HepG2 (cell line): ENCODE measurements around the gene TFB1M. TPM values are rescaled to one million over a fixed set of nuclear protein-coding genes. Genes with fewer than 3 reads are reported as not detected.

ENCODE experiments used
- CEBPG ChIP-seq: IDR thresholded peaks from 2 replicates; pipeline ENCODE4 v1.6.1; 2016
- CENPT ChIP-seq: sonication (generic); formaldehyde crosslinking; IDR thresholded peaks from 2 replicates; pipeline ENCODE4 v1.8.0; 2022; ENCODE audit warnings: low read depth, mild to moderate bottlenecking, moderate library complexity, missing genetic modification reagents
- CTCF ChIP-seq: sonication (generic); formaldehyde crosslinking; IDR thresholded peaks from 2 replicates; pipeline ENCODE4 v1.5.0; 2020; ENCODE audit warnings: mild to moderate bottlenecking, missing genetic modification reagents, moderate library complexity
- EEA1 ChIP-seq: sonication (generic); formaldehyde crosslinking; IDR thresholded peaks from 2 replicates; pipeline ENCODE4 v1.5.1; 2020; ENCODE audit warnings: mild to moderate bottlenecking, missing genetic modification reagents, borderline replicate concordance
- EZH2 ChIP-seq: conservative IDR thresholded peaks from 2 replicates; pipeline ENCODE4 v1.6.1; 2012; ENCODE audit warnings: mild to moderate bottlenecking, low read depth, low read length, moderate library complexity
- FOXM1 ChIP-seq: sonication (generic); formaldehyde crosslinking; IDR thresholded peaks from 2 replicates; pipeline ENCODE4 v1.5.0; 2020; ENCODE audit warnings: missing genetic modification reagents
- GABPA ChIP-seq, 2 experiments: IDR thresholded peaks; 2 replicates each; pipeline ENCODE4 v1.6.1; 2011 to 2016; ENCODE audit warnings: low read depth in 2 of 2, low read length in 1 of 2, missing biosample characterization in 1 of 2, missing genetic modification characterization in 1 of 2
- HCFC1 ChIP-seq: fragments of 150-350 bp; IDR thresholded peaks from 2 replicates; pipeline ENCODE4 v1.6.1; 2014; ENCODE audit warnings: low read depth, low read length
- HMG20B ChIP-seq: conservative IDR thresholded peaks from 2 replicates; pipeline ENCODE4 v1.6.1; 2016; ENCODE audit warnings: missing genetic modification reagents, missing compliant biosample characterization
- JDP2 ChIP-seq: sonication (generic); formaldehyde crosslinking; IDR thresholded peaks from 2 replicates; pipeline ENCODE4 v1.8.1; 2022; ENCODE audit warnings: missing genetic modification reagents, borderline replicate concordance
- MXD1 ChIP-seq: sonication (generic); formaldehyde crosslinking; IDR thresholded peaks from 2 replicates; pipeline ENCODE4 v1.4.0; 2020; ENCODE audit warnings: mild to moderate bottlenecking, missing genetic modification reagents
- PLRG1 ChIP-seq: fragments of 450-650 bp; conservative IDR thresholded peaks from 2 replicates; pipeline ENCODE4 v1.6.1; 2016
- SMARCE1 ChIP-seq: fragments of 450-650 bp; IDR thresholded peaks from 2 replicates; pipeline ENCODE4 v1.6.1; 2017; ENCODE audit warnings: borderline replicate concordance
- SUZ12 ChIP-seq: fragments of 150-350 bp; IDR thresholded peaks from 2 replicates; pipeline ENCODE4 v1.6.1; 2014; ENCODE audit warnings: low read depth, low read length
- TAF1 ChIP-seq: sonication (generic); formaldehyde crosslinking; IDR thresholded peaks from 2 replicates; pipeline ENCODE4 v1.4.0; 2020; ENCODE audit warnings: missing genetic modification reagents
- TBP ChIP-seq: sonication (generic); formaldehyde crosslinking; IDR thresholded peaks from 2 replicates; pipeline ENCODE4 v1.5.0; 2020; ENCODE audit warnings: missing genetic modification reagents
- TBX3 ChIP-seq: fragments of 450-650 bp; IDR thresholded peaks from 2 replicates; pipeline ENCODE4 v1.6.1; 2017; ENCODE audit warnings: antibody characterized with exemption, mild to moderate bottlenecking, inconsistent platforms, borderline replicate concordance
- ZBTB38 ChIP-seq: sonication (generic); formaldehyde crosslinking; IDR thresholded peaks from 2 replicates; pipeline ENCODE4 v1.5.1; 2020; ENCODE audit warnings: mild to moderate bottlenecking, missing genetic modification reagents
- ZEB1 ChIP-seq: IDR thresholded peaks from 2 replicates; pipeline ENCODE4 v1.6.1; 2012; ENCODE audit warnings: mild to moderate bottlenecking, low read depth, inconsistent platforms; ENCODE audit not compliant: insufficient replicate concordance
- ZFP1 ChIP-seq: IDR thresholded peaks from 2 replicates; pipeline ENCODE4 v1.6.1; 2016
- ZMAT3 ChIP-seq: sonication (generic); formaldehyde crosslinking; conservative IDR thresholded peaks from 2 replicates; pipeline ENCODE4 v1.7.0; 2021; ENCODE audit warnings: missing genetic modification reagents
- ZNF230 ChIP-seq: sonication (generic); formaldehyde crosslinking; IDR thresholded peaks from 2 replicates; pipeline ENCODE4 v1.4.0; 2020; ENCODE audit warnings: mild to moderate bottlenecking, missing genetic modification reagents
- ZNF264 ChIP-seq: sonication (generic); formaldehyde crosslinking; IDR thresholded peaks from 2 replicates; pipeline ENCODE4 v1.4.0; 2020; ENCODE audit warnings: missing genetic modification reagents
- ZNF33A ChIP-seq: sonication (generic); formaldehyde crosslinking; IDR thresholded peaks from 2 replicates; pipeline ENCODE4 v1.5.1; 2020; ENCODE audit warnings: missing genetic modification reagents, mild to moderate bottlenecking, moderate library complexity, borderline replicate concordance
- ZNF512B ChIP-seq: sonication (generic); formaldehyde crosslinking; IDR thresholded peaks from 2 replicates; pipeline ENCODE4 v1.5.1; 2020; ENCODE audit warnings: missing genetic modification reagents, mild to moderate bottlenecking, borderline replicate concordance
- ZNF678 ChIP-seq: sonication (generic); formaldehyde crosslinking; IDR thresholded peaks from 2 replicates; pipeline ENCODE4 v1.4.0; 2020; ENCODE audit warnings: mild to moderate bottlenecking, missing genetic modification reagents
- ZNF737 ChIP-seq: sonication (generic); formaldehyde crosslinking; IDR thresholded peaks from 2 replicates; pipeline ENCODE4 v1.5.0; 2020; ENCODE audit warnings: missing genetic modification reagents, mild to moderate bottlenecking, borderline replicate concordance
- ZNF772 ChIP-seq: sonication (generic); formaldehyde crosslinking; IDR thresholded peaks from 2 replicates; pipeline ENCODE4 v1.5.0; 2020; ENCODE audit warnings: mild to moderate bottlenecking, missing genetic modification reagents
- polyA plus RNA-seq, 8 experiments: library from polyadenylated mRNA; depleted of rRNA in 3 of 8; stranded (reverse) in 7 of 8; unstranded in 1 of 8; fragments of >200 nt; fragmentation: Illumina TruSeq in 4 of 8; extraction: Trizol in 4 of 8; gene quantifications; 2 replicates each; pipeline versions ENCODE4 v1.2.1 to v1.2.3, GENCODE V29; 2011 to 2016; ENCODE audit warnings: low read depth in 4 of 8, missing spikeins in 1 of 8, mixed read lengths in 1 of 8; ENCODE audit not compliant: insufficient read depth in 1 of 8
- total RNA-seq, 5 experiments: library from RNA; depleted of rRNA; stranded (reverse); fragments of >200 nt; fragmentation: Illumina TruSeq; extraction: Trizol; gene quantifications; 2 replicates each; pipeline ENCODE4 v1.2.3, GENCODE V29; 2016; ENCODE audit warnings: low read depth in 1 of 5

Gene TFB1M
- total and polyA plus RNA-seq, 2 of the 13 experiments (the other 11 are each of a cell fraction or from before 2014, with no cell fraction given): 91.4 to 122 TPM

- TF ChIP-seq CTCF: no peak; the same call in 1 of the 2 replicates
- TF ChIP-seq TAF1 (CRISPR knock-in tag): peak; percentile 98
- TF ChIP-seq TBX3: no peak
- peak; percentile 60; the same call in 1 of the 2 replicates for TF ChIP-seq ZNF264 (CRISPR knock-in tag)
- TF ChIP-seq ZNF772 (CRISPR knock-in tag): no peak; the same call in 1 of the 2 replicates
- TF ChIP-seq ZNF512B (CRISPR knock-in tag): 0 out of 2 replicates have a peak, but pooled peaks have one; percentile 89
- 0 out of 2 replicates have a peak, but pooled peaks have one; percentile 17 for TF ChIP-seq HCFC1
- 0 out of 2 replicates have a peak, but pooled peaks have one; percentile 14 for TF ChIP-seq EEA1 (CRISPR knock-in tag)
- no peak for TF ChIP-seq CENPT
- no peak for TF ChIP-seq EZH2
- peak; percentile 63; the same call in 1 of the 2 replicates for TF ChIP-seq ZBTB38 (CRISPR knock-in tag)
- TF ChIP-seq TBP (CRISPR knock-in tag): no peak; the same call in 1 of the 2 replicates
- peak; percentile 93 for TF ChIP-seq GABPA (IDR thresholded peaks at IDR 0.05; ENCODE audit: low read depth, low read length)
- peak; percentile 96 for TF ChIP-seq GABPA (CRISPR knock-in tag; IDR thresholded peaks at IDR 0.05; ENCODE audit: low read depth)
- TF ChIP-seq ZMAT3 (CRISPR knock-in tag): no peak; the same call in 1 of the 2 replicates
- no peak for TF ChIP-seq ZEB1
- no peak for TF ChIP-seq HMG20B (CRISPR knock-in tag)
- peak; percentile 73; the same call in 1 of the 2 replicates for TF ChIP-seq MXD1 (CRISPR knock-in tag)
- TF ChIP-seq ZNF230 (CRISPR knock-in tag): no peak; the same call in 1 of the 2 replicates
- no peak; the same call in 1 of the 2 replicates for TF ChIP-seq ZNF678
- no peak for TF ChIP-seq CEBPG (CRISPR knock-in tag)
- no peak for TF ChIP-seq SUZ12
- TF ChIP-seq FOXM1 (CRISPR knock-in tag): no peak
- peak; percentile 12; the same call in 1 of the 2 replicates for TF ChIP-seq ZFP1
- no peak for TF ChIP-seq ZNF33A (CRISPR knock-in tag)
- no peak for TF ChIP-seq JDP2 (CRISPR knock-in tag)
- no peak for TF ChIP-seq PLRG1
- no peak for TF ChIP-seq SMARCE1
- TF ChIP-seq ZNF737 (CRISPR knock-in tag): no peak
Observed at GRCh38 chr6:155314092-155314772, at the start of gene TFB1M (continued).
